Neural cell (in vitro differentiated cells): Measurements from ENCODE around the gene LGR4. TPM values are rescaled to one million over a fixed set of nuclear protein-coding genes. Genes with fewer than 3 reads are reported as not detected.

Experiments used
- H2AFZ ChIP-seq: fragments of 200-600, 300-800 bp; sonication (generic), shearing (Covaris generic); 2 replicates; pipeline ENCODE4 v1.6.0; 2014; ENCODE audit warnings: low read depth, mild to moderate bottlenecking, antibody characterized with exemption, low read length, moderate library complexity
- H3F3A ChIP-seq: fragments of 200-600 bp; shearing (Covaris generic); 2 replicates; pipeline ENCODE4 v1.6.1; 2016; ENCODE audit warnings: mild to moderate bottlenecking, moderate library complexity, mixed read lengths, antibody characterized with exemption, low read length; ENCODE audit not compliant: insufficient read depth, poor library complexity, severe bottlenecking
- H3K27ac ChIP-seq: fragments of 200-600, 300-800 bp; sonication (generic), shearing (Covaris generic); 2 replicates; pipeline ENCODE4 v1.5.1; 2014; ENCODE audit warnings: mild to moderate bottlenecking, low read length, moderate library complexity
- H3K27me3 ChIP-seq: fragments of 300-800, 200-600 bp; sonication (generic), shearing (Covaris generic); 2 replicates; pipeline ENCODE4 v1.6.0; 2014; ENCODE audit warnings: mild to moderate bottlenecking, low read depth, low read length, moderate library complexity; ENCODE audit not compliant: insufficient read depth
- H3K36me3 ChIP-seq: fragments of 300-800, 200-600 bp; sonication (generic), shearing (Covaris generic); 2 replicates; pipeline ENCODE4 v1.5.1; 2014; ENCODE audit warnings: mild to moderate bottlenecking, antibody characterized with exemption, low read length, moderate library complexity; ENCODE audit not compliant: insufficient read depth
- H3K4me2 ChIP-seq: fragments of 300-800, 200-600 bp; sonication (generic), shearing (Covaris generic); 2 replicates; pipeline ENCODE4 v1.6.0; 2014; ENCODE audit warnings: mild to moderate bottlenecking, low read length
- H3K4me3 ChIP-seq: fragments of 300-800, 200-600 bp; sonication (generic), shearing (Covaris generic); 2 replicates; pipeline ENCODE4 v1.5.1; 2014; ENCODE audit warnings: mild to moderate bottlenecking, low read length, moderate library complexity
- H3K79me2 ChIP-seq: fragments of 200-600 bp; shearing (Covaris generic); replicated peaks from 2 replicates; pipeline ENCODE4 v1.6.0; 2014; ENCODE audit warnings: mild to moderate bottlenecking, low read length, moderate library complexity; ENCODE audit not compliant: insufficient read depth
- H3K9ac ChIP-seq: fragments of 300-800, 200-600 bp; sonication (generic), shearing (Covaris generic); 2 replicates; pipeline ENCODE4 v1.6.1; 2016; ENCODE audit warnings: mild to moderate bottlenecking, low read length, mixed read lengths
- H3K9me2 ChIP-seq: fragments of 200-600 bp; shearing (Covaris generic); 2 replicates; pipeline ENCODE4 v1.6.1; 2016; ENCODE audit warnings: mild to moderate bottlenecking, low read length, mixed read lengths; ENCODE audit not compliant: insufficient read depth
- H3K9me3 ChIP-seq: fragments of 200-600, 300-800 bp; sonication (generic), shearing (Covaris generic); 2 replicates; pipeline ENCODE4 v1.6.1; 2016; ENCODE audit warnings: mild to moderate bottlenecking, mixed run types, low read length, moderate library complexity, mixed read lengths
- H4K20me1 ChIP-seq: fragments of 200-600 bp; shearing (Covaris generic); 2 replicates; pipeline ENCODE4 v1.6.1; 2016; ENCODE audit warnings: mild to moderate bottlenecking, mixed run types; ENCODE audit not compliant: insufficient read depth
- EP300 ChIP-seq: fragments of 450-650 bp; conservative IDR thresholded peaks from 2 replicates; pipeline ENCODE4 v1.6.1; 2014; ENCODE audit warnings: antibody characterized with exemption, mild to moderate bottlenecking, moderate library complexity; ENCODE audit not compliant: poor library complexity, severe bottlenecking
- EZH2 ChIP-seq: fragments of 200-600, 300-800 bp; shearing (Covaris generic), sonication (generic); IDR thresholded peaks from 2 replicates; pipeline ENCODE4 v1.6.1; 2014; ENCODE audit warnings: antibody characterized with exemption, low read length, borderline replicate concordance, mild to moderate bottlenecking; ENCODE audit not compliant: insufficient read depth, poor library complexity, severe bottlenecking
- MXI1 ChIP-seq: fragments of 450-650 bp; conservative IDR thresholded peaks from 2 replicates; pipeline ENCODE4 v1.6.1; 2014; ENCODE audit warnings: antibody characterized with exemption, mild to moderate bottlenecking; ENCODE audit not compliant: poor library complexity, severe bottlenecking
- POLR2AphosphoS5 ChIP-seq: IDR thresholded peaks from 2 replicates; pipeline ENCODE4 v1.6.1; 2012
- RAD21 ChIP-seq: fragments of 450-650 bp; conservative IDR thresholded peaks from 2 replicates; pipeline ENCODE4 v1.6.1; 2014; ENCODE audit warnings: antibody characterized with exemption, mild to moderate bottlenecking, moderate library complexity
- REST ChIP-seq: IDR thresholded peaks from 2 replicates; pipeline ENCODE4 v1.6.1; 2012; ENCODE audit warnings: borderline replicate concordance
- SMC3 ChIP-seq: fragments of 450-650 bp; conservative IDR thresholded peaks from 2 replicates; pipeline ENCODE4 v1.6.1; 2014; ENCODE audit warnings: antibody characterized with exemption, mild to moderate bottlenecking, moderate library complexity; ENCODE audit not compliant: poor library complexity
- TAF1 ChIP-seq: IDR thresholded peaks from 2 replicates; pipeline ENCODE4 v1.6.1; 2012; ENCODE audit warnings: low read depth
- polyA plus RNA-seq: library from polyadenylated mRNA; depleted of rRNA; stranded (reverse); fragments of >200 nt; gene quantifications from 2 replicates; pipeline ENCODE4 v1.2.3, GENCODE V29; 2014
- TF ChIP-seq, protein P1 (sequence below): fragments of 450-650 bp; IDR thresholded peaks from 2 replicates; pipeline ENCODE4 v1.5.1; 2014; ENCODE audit warnings: antibody characterized with exemption, mild to moderate bottlenecking, moderate library complexity; ENCODE audit not compliant: poor library complexity, severe bottlenecking

Gene LGR4
- polyA plus RNA-seq, 1 donor from 2014 or later, result 11.2 TPM

DNA sequence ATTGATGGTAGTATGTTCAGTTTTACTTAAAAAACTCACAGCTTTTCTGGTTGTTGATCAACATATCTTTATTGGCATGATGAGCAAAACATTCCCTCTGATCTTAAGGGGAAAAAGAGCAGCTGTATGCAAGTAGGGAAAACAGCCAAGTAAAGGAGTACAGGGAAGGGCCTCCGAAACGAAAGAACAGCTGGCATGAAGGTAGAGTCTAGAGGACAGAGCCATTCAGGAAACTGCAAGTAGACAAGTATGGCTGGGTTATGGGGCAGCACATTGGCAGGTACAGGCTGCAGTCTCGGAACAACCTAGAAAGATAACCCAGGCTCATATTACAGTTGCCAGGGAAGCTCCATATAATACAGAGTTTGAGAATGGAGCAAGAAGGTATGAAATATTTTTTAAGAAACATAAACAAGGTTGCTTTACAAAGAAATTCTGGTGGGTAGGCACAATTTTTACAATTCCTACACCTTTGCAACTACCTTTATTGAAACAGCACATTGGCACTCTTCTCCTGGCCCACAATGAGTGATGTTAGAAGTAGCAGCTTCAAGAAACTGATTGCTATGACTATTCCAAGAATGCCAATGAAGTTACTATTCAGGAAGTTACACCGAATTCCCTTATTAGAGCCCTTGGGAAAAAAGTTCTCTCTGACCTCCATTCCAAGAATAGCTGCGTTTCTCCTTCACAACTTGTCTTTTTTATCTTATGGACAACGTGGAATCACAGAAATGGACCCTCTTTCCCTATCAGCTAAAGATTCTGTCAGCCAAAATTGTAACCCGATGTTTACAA lies 45.2 kb downstream of the LGR4 start (continued):
- TF ChIP-seq REST, result no peak

- H4K20me1 ChIP-seq, result no peaks in the 10 kb centered on the region
- H3K9me2 ChIP-seq, result no peaks in the 10 kb centered on the region
- peaks cover 9% of the 10 kb centered on the region for H3K79me2 ChIP-seq
Measured at GRCh38 chr11:27425814-27426213, 46.8 kb downstream of the LGR4 start.

More at GRCh38 chr11:27425814-27426213, 46.8 kb downstream of the LGR4 start:
- Histone ChIP-seq H3K36me3 (no peaks in the 10 kb centered on the region), H3K9ac (no peak overlapping the region), H2AFZ (no peak overlapping the region), H3K27ac (no peak overlapping the region), H3K4me3 (no peak overlapping the region), H3K27me3 (no peaks in the 10 kb centered on the region), H3K4me2 (no peak overlapping the region), H3K9me3 (no peaks in the 10 kb centered on the region), H3F3A (no peaks in the 10 kb centered on the region)
- TF ChIP-seq RAD21 (no peak), REST (no peak), MXI1 (no peak), TAF1 (no peak), POLR2AphosphoS5 (no peak), EZH2 (no peak), SMC3 (no peak), EP300 (no peak)
- TF ChIP-seq, protein P1, sequence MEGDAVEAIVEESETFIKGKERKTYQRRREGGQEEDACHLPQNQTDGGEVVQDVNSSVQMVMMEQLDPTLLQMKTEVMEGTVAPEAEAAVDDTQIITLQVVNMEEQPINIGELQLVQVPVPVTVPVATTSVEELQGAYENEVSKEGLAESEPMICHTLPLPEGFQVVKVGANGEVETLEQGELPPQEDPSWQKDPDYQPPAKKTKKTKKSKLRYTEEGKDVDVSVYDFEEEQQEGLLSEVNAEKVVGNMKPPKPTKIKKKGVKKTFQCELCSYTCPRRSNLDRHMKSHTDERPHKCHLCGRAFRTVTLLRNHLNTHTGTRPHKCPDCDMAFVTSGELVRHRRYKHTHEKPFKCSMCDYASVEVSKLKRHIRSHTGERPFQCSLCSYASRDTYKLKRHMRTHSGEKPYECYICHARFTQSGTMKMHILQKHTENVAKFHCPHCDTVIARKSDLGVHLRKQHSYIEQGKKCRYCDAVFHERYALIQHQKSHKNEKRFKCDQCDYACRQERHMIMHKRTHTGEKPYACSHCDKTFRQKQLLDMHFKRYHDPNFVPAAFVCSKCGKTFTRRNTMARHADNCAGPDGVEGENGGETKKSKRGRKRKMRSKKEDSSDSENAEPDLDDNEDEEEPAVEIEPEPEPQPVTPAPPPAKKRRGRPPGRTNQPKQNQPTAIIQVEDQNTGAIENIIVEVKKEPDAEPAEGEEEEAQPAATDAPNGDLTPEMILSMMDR, result no peak
